ENCODE results near the gene GPR31. TPM values are rescaled to one million over a fixed set of nuclear protein-coding genes. Genes with fewer than 3 reads are reported as not detected.

GPR31 gene
- total and polyA plus RNA-seq, 2 of the 4 experiments (the other 2 are of a cell fraction) = not detected

DNA sequence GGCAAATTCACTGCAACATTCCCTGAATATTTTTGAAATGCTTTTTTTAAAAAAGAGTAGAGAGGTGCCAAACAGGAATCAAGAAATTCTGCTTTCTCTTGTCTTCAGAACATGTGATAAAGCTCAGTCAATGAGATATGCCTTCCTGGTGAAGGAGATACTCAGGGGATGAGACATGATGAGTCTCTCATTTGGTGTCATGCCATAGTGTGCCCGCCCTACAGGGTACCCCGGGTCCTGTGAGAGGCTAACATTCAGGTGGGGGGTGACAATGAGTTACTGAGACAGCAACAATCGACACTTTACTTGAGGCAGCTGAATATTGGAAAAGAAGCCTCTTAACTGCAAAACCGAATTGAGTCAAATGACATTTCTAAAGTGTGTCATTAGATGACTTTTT lies 28.2 kb downstream of the GPR31 start:
- H3K9me1 ChIP-seq (ENCODE audit: insufficient read depth, low read length) = no peaks in the 10 kb centered on the region
- H2AFZ ChIP-seq (replicated peaks; ENCODE audit: low read length, poor library complexity) = no peak overlapping the region
- no peak overlapping the region for H2BK15ac ChIP-seq (ENCODE audit: low read depth, low read length)
- no peak overlapping the region for H2BK120ac ChIP-seq (ENCODE audit: low read depth, low read length)
- BruUV-seq (replicated peaks) = no TSS peak
- no peaks in the 10 kb centered on the region for H3K4me1 ChIP-seq (ENCODE audit: control insufficient read depth, insufficient read depth, low read length)
- no peak overlapping the region for H4K8ac ChIP-seq (ENCODE audit: low read depth in 2 of 2, low read length in 2 of 2)
- no peak overlapping the region for H3K4me2 ChIP-seq (ENCODE audit: low read depth, low read length)
- H3K36me3 ChIP-seq (ENCODE audit: control insufficient read depth, insufficient read depth, low read length) = no peaks in the 10 kb centered on the region
- H3K4me3 ChIP-seq (ENCODE audit: insufficient read depth, low read depth, low read length) = no peak overlapping the region
- H3K27ac ChIP-seq (ENCODE audit: insufficient read depth, low read length) = no peak overlapping the region
- no peak overlapping the region for H4K91ac ChIP-seq (ENCODE audit: insufficient read depth, low read depth, low read length)
- no peaks in the 10 kb centered on the region for H3K79me1 ChIP-seq (ENCODE audit: low read depth in 1 of 2, low read length in 2 of 2)
- no peak overlapping the region for H2BK5ac ChIP-seq (ENCODE audit: low read depth, low read length, poor library complexity, severe bottlenecking)
- H4K20me1 ChIP-seq (ENCODE audit: insufficient read depth, low read length) = no peaks in the 10 kb centered on the region
- H2BK20ac ChIP-seq (ENCODE audit: low read depth, low read length) = no peak overlapping the region
- peaks cover 12% of the 10 kb centered on the region for H3K9me3 ChIP-seq (ENCODE audit: control insufficient read depth, insufficient read depth, low read length)
- no CpG with 5 or more reads among the region's 4 CpGs for WGBS, 2 experiments (ENCODE audit: extremely low coverage in 2 of 2, insufficient read length in 1 of 2)
- H2AK9ac ChIP-seq (replicated peaks; ENCODE audit: low read depth, low read length, poor library complexity) = no peak overlapping the region
- intact Hi-C loops (cut with micrococcal nuclease) = no loop called here
- no peak overlapping the region for H3K56ac ChIP-seq (ENCODE audit: extremely low read depth, insufficient read depth, low read length)
- DNase-seq (no peak), ATAC-seq (ENCODE audit: low read depth) (no peak)
- H3K27me3 ChIP-seq (ENCODE audit: control insufficient read depth, insufficient read depth, low read length) = no peaks in the 10 kb centered on the region
- in situ Hi-C loops (cut with MboI; ENCODE audit: low sequenced_read_pairs) = no loop called here
- ChIA-PET POLR2A (ENCODE audit: unreplicated experiment) (no interaction called here), CTCF (no interaction called here)
- no peak overlapping the region for H3K14ac ChIP-seq (replicated peaks; ENCODE audit: low read depth, low read length)
- H3K4ac ChIP-seq (ENCODE audit: low read depth, low read length) = no peak overlapping the region
- H3K9ac ChIP-seq (ENCODE audit: low read depth, low read length) = no peak overlapping the region
- H3K23ac ChIP-seq (ENCODE audit: low read depth, low read length) = no peak overlapping the region
- TF ChIP-seq FOS (IDR thresholded peaks at IDR 0.05; ENCODE audit: low read depth, low read length) (no peak), MXI1 (IDR thresholded peaks at IDR 0.05; ENCODE audit: borderline replicate concordance, low read depth, low read length) (no peak), CEBPB (IDR thresholded peaks at IDR 0.05; ENCODE audit: low read depth, low read length) (no peak), MAZ (IDR thresholded peaks at IDR 0.05; ENCODE audit: borderline replicate concordance, low read depth, low read length) (no peak), BHLHE40 (IDR thresholded peaks at IDR 0.05; ENCODE audit: low read depth, low read length) (no peak), SMC3 (IDR thresholded peaks at IDR 0.05; ENCODE audit: low read depth, low read length) (no peak), RFX5 (IDR thresholded peaks at IDR 0.05; ENCODE audit: low read depth, low read length) (no peak), RCOR1 (IDR thresholded peaks at IDR 0.05; ENCODE audit: insufficient replicate concordance, low read length) (no peak), NFE2L2 (IDR thresholded peaks at IDR 0.05; ENCODE audit: low read depth, low read length) (no peak)
- TF ChIP-seq, protein P1, sequence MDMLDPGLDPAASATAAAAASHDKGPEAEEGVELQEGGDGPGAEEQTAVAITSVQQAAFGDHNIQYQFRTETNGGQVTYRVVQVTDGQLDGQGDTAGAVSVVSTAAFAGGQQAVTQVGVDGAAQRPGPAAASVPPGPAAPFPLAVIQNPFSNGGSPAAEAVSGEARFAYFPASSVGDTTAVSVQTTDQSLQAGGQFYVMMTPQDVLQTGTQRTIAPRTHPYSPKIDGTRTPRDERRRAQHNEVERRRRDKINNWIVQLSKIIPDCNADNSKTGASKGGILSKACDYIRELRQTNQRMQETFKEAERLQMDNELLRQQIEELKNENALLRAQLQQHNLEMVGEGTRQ (IDR thresholded peaks at IDR 0.05; ENCODE audit: low read depth, low read length) = no peak
- TF ChIP-seq, protein P2, sequence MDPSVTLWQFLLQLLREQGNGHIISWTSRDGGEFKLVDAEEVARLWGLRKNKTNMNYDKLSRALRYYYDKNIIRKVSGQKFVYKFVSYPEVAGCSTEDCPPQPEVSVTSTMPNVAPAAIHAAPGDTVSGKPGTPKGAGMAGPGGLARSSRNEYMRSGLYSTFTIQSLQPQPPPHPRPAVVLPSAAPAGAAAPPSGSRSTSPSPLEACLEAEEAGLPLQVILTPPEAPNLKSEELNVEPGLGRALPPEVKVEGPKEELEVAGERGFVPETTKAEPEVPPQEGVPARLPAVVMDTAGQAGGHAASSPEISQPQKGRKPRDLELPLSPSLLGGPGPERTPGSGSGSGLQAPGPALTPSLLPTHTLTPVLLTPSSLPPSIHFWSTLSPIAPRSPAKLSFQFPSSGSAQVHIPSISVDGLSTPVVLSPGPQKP (IDR thresholded peaks at IDR 0.05; ENCODE audit: borderline replicate concordance, low read depth, low read length) = no peak
- H3K18ac ChIP-seq (ENCODE audit: low read depth, low read length) = no peak overlapping the region
- no peak overlapping the region for H2AK5ac ChIP-seq (ENCODE audit: low read depth, low read length)
- no peak overlapping the region for H4K5ac ChIP-seq (ENCODE audit: low read depth, low read length)
- dilution Hi-C loops (cut with HindIII; ENCODE audit: low sequenced_read_pairs, unreplicated experiment) = no loop called here
